HG03571 (cell line): Measurements from ENCODE around the gene RASSF3.
"Not testable (repeated sequence)": the region's sequence is repeated elsewhere in the genome, so short reads cannot be mapped to it uniquely, and the experiment has no call there.

ENCODE experiments used
- ATAC-seq: cut with Tn5 transposase; IDR thresholded peaks from one replicate; pipeline ENCODE4 v1.9.1; 2021; ENCODE audit not compliant: unreplicated experiment

The RASSF3 gene, protein sequence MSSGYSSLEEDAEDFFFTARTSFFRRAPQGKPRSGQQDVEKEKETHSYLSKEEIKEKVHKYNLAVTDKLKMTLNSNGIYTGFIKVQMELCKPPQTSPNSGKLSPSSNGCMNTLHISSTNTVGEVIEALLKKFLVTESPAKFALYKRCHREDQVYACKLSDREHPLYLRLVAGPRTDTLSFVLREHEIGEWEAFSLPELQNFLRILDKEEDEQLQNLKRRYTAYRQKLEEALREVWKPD

DNA sequence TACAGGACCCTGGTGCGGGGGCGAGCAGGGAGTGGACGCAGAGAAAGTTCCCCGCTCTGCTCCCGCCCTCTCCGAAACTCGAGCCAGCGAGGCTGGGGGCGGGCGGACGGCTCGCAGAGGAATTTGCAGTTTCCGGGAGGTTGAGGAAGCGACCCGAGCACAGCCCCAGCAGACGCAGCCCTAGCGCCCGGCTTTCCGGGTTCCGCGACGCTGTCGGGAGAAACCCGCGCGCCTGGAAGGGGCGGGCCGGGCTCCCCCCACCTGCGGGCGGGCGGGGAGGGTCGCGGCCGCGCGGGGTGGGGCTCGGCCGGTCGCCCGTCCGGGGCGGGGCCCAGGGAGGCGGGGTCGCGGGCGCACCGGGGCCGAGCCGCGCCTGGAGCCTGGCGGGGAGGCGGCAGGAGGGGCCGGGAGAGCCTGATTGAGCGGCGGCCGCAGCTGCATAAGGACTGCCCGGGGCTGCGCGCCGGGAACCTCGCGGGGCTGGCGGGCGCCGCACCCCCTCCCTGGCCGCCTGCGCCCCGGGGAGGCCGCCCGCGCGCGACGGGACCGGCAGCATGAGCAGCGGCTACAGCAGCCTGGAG, at the start of gene RASSF3:
RASSF3 (plus strand) TSS at position 417 of the 581 bp plus-strand sequence; CDS start at position 555, 138 bp downstream.
- ATAC-seq: peak; percentile 57

DNA sequence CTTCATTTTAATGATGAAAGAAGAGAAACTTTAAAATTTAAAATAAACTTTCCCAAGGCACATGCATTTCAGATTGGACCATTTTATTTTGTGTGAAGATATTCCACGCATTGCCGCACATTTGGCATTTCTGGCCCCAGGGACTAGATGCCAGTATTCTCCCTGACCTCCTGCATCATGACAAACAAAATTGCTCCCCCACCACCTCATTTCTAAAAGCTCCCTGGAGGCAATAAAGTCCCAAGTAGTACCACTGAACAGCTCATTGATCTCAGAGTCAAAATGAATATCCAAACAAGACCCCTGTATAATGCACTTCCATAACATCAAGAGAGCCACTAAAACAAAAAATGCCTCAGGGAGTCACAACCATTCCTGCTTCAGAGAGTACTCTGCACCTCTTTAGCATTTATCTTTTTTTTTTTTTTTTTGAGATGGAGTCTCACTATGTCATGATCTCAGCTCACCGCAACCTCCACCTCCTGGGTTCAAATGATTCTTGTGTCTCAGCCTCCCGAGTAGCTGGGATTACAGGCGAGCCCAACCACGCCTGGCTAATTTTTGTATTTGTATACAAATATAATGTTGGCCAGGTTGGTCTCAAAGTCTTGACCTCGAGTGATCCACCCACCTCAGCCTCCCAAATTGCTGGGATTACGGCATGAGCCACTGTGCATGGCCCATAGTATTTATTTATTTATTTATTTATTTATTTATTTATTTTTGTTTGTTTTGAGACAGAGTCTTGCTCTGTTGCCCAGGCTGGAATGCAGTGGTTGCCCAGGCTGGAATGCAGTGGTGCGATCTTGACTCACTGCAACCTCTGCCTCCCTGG, 48.8 kb upstream of the RASSF3 start:
- ATAC-seq: no peak

DNA sequence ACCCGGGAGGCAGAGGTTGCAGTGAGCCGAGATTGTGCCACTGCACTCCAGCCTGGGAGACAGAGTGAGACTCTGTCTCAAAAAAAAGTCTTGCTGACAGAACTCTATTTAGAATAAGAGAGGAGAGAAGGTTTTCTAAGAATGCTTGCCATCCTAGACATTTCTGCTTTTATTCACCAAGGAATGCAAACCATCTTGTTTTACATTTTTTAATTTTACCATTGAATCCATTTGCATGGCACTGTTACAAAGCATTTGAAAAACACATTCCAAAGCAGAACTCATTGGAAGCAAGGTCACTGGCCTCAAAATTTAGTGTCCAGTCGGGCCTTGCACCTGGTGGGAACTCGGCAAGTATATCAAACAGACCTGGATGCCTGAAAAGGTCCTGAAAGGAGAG, 44.2 kb upstream of the RASSF3 start:
- no peak for ATAC-seq

DNA sequence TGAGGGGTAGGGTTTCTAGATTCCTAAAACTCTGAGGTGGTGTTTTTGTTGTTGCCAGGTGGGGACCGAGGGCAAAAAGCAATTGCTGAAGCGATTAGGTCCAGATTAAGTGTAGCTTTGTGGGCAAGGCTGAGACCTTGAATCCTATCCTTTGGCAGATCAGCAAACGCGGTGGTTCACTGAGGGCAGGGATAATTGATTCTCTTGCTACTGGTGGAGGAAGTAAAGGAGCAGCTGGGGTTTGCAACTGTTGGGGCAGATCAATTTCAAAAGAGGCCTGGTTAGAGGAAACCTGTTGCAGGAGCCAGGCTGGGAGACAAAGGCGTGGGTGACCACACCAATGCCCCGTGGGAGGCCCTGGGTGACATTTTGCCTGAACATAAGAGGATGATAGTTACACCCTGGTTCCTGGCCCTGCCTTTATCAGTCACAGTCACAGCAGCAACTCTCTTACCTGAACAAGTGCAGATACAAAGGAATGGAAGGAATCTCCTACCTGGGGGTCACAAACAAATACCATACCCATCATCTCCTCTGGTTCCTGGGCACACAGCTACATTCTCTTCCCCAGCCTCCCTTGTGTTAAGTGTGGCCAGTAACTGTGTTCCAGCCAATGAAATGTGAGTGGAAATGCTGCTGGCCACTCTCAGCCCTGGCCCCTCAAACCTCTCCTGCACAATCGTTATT, 43.3 kb upstream of the RASSF3 start:
- ATAC-seq: no peak

DNA sequence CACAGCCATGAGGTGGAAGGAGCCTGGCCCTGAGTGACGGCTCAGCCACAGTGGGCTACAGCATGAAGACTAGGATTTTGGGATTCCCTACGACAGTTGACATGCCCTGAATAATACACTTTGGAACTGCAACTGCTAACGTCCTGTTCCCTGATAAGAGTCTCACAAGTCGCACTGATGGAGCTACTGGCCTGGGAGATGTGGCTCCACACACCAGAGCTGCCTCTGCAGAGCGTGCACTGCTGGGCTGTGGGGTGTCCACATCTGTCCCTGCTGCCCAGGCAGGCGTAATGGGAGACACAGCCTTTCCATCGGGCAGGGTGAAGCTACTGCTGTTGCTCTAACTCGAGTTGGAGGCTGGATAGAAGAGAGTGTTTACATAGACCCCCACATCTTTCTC, 42.7 kb upstream of the RASSF3 start:
- no peak for ATAC-seq

DNA sequence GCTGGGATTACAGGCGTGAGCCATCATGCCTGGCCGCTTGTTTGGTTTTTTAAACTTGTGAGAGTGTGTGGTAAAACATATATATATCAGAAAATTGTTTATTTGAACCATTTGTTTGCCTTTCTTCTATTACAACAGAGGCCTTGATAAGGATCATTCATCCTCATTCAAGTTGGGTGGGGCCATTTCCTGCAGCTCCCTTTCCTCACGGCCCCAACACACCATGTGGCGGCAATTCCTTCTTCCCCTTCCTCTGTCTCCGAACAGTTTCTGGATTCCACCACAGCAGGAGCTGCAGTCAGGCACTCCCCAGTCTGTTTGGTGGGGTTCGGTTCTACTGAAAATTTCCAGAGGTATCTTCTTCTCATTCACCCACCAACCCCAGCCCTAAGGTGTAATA, 42.0 kb upstream of the RASSF3 start:
- no peak for ATAC-seq

DNA sequence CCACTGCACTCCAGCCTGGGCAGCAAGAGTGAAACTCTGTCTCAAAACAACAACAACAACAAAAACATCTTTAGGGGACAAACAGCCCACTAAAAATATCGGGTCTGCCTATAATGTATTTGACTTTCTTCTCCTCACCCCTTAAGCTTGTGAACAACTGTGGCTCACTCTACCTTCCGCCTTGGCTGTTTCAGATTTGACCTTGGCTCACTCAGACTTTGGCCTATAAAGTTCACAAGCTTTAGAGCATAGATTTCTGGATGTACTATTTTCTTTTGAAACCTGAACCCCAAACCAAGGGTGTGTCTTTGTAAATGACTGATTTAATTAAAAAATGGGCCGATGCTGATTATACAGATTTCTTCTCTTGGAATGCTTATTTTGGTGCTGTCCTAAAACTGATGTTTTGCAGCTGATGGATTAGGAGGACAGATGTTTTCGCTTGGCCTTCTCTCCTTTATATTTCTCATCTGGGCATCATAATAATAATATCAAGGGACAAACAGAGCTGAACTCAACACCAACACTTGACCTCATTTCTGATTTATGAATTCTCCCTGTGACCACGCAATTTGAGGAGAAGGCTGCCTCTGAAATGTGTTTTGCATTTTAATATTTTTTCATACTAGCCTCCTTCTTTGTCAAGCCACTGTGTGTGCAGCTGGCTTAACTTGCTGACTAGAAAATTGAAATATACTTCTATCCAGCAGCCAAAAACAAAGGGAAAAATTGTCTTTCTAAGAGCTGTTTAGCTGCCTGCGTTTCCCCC, 40.2 kb upstream of the RASSF3 start:
- ATAC-seq: no peak

DNA sequence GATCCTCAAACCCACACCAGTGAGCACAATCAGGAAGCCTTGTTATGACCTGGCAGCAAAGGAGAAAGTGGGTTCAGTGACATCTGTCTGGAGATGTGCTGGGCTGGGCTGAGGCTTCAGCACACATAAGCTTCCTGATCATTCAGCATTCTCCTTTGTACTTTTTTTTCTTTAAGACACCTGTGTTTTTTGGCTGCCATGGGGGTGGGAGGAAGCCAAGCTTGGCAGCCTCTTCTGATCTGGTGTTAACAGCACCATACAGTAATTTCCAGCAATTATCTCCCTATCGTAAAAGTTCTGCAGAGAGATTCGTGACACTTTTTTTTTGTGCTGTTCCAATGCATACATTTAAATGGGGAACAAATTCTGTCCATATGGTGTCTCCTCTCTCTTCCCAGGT, 38.9 kb upstream of the RASSF3 start:
- ATAC-seq: no peak

DNA sequence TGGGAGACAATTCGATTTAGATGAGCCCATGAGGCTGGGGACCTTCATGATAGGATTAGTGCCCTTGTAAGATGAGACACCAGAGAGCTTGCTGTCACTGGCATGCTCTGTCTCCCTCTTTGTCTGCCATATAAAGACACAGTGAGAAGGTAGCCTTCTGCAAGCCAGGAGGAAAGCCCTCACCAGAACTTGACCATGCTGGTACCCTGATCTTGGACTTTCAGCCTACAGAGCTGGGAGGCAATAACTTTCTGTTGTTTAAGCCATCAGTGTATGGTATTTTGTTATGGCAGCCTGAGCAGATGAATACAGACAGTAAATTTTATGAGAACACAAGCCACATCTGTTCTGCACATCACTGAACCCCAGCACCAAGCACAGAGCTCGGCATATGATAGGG, 38.1 kb upstream of the RASSF3 start:
- ATAC-seq: no peak

DNA sequence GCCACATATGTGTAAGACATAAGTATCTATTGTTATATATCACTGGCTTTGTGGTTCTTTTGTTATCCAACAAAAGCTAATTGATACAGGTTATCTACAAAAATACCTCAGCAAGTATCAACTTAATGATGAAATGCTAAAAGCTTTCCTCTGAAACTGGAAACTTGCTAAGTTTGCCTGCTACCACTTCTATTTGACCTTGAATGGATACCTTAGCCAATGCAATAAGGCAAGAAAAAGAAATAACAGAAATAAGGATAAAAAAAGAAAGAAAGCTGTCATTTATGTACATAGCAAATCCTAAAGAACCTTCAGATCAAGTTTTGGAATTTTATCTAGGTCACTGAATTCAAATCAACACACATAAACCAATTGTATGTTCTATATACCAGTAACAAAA, 35.5 kb upstream of the RASSF3 start:
- ATAC-seq: no peak

DNA sequence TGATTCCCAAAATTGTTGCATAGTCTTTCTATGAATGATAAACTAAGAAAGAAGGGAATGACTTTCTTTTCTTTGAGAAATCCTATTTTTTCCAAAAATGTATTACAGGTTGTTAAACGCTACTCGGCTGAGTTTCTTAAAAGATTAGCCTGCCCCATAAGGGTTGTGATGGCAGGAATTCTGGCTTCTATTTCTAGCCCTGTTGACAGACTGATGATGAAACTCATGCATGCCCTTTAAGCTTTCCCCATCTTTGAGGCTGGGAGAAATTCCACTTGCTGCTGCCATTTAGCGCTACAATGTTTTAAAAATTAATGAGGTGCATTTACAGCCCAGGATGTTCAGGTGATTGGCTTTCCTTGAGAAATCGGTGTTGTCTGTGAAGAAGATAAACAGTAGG, 33.2 kb upstream of the RASSF3 start:
- ATAC-seq: no peak

DNA sequence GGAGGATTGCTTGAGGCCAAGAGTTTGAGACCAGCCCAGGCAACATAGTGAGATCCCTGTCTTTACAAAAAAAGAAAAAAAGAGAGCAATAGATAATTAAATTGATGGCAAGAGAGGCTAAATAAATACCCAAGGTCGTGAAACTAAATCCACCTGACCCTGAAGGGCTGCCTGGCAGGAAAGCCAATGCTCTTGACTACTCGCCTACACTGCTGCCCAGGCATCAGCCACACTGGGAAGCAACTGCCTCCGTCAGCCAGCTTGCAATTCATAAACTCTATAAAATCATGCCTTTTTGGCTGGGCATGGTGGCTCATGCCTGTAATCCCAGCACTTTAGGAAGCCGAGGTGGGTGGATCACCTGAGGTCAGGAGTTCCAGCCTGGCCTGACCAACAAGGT, 31.7 kb upstream of the RASSF3 start:
- no peak for ATAC-seq

DNA sequence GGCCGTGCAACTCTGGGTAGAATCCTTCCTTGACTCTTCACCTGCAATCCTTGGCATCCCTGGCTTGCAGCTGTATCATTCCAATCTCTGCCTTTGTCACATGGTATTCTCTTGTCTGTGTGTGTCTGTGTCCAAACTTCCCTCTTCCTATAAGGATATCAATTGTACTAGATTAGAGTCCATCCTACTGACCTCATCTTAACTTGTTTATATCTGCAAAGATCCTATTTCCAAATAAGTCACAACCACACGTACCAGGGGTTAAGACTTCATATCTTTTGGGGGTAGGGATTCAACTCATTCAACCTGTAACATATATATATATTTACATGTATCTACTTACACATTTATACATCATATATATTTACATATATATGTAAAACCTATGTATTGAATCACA, 29.6 kb upstream of the RASSF3 start:
- ATAC-seq: no peak

DNA sequence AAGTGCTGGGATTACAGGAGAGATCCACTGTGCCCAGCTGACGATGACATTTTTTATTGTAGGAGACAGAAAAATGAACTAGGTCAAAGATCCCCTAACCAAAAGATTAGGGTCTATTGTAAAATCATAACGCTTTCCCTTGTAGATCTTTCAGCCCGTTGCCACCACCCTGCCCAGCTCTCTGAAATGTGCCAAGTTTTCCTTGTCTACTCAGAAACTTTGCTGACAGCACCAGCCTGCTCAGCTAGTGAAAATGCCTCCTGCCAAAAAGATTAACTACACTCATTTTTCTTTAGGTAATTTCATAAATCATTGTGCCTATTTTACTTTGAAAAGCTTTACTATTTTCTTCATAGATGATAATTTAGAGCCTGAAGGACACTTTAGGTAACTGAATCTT, 28.2 kb upstream of the RASSF3 start:
- ATAC-seq: no peak

DNA sequence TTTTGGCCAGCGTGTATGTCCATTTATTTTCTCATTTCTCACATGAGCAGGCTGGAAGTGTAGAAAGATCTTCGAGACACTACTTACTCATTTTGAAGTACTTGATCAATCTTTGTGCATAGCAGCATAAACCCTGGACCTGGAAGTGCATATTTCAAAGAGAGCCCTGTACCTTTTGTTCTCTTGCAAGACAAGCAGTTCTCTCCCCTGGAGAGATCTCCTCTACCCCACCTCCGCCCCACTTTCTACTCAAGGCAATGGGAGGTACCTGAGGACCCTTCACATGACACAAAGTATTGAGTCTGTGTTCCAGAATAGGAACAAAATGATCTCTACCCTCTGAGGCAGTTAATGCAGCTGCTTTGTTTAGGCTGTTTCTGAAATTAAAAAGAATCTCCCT, 27.4 kb upstream of the RASSF3 start:
- ATAC-seq: no peak

DNA sequence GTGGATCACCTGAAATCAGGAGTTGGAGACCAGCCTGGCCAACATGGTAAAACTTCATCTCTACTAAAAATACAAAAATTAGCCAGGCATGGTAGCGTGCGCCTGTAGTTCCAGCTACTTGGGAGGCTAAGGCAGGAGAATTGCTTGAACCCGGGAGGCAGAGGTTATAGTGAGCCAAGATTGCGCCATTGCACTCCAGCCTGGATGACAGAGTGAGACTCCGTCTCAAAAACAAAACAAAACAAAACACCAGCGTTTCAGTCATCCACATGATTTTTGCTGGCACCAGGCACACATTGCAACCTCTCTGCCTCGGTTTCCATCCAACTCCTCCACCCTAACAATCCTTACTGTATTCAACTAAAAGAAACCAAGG, 26.9 kb upstream of the RASSF3 start:
- ATAC-seq: not testable (repeated sequence)

DNA sequence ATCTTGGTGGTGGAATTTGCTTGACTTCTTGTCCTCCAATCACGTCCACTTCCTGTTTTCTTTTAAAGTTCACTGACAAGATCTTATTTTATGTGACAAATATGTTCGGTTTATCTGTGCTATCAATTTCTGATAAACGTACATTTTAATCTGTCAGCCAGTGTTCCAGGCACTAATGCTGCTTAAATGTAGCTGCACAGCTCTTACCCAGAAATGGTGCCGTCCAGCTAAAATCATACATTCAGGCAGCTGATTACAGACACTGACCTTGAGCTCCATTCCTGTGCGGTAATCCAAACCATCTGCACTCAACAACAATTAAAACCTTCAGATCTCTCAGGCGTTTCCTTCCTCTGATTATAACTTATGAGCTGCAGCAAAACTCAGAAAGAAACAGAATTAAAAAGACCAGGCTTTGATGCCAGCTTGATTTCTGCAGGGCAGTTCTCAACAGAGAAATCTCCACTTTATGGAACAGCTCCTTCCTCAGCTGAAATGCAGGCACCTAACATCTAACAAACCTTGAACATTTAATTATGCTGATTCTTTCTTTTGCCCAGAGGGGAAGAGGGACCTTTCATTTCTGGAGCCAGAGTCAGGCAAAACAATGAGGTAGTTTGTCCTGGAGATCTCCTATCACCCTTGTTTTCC, 26.4 kb upstream of the RASSF3 start:
- no peak for ATAC-seq

DNA sequence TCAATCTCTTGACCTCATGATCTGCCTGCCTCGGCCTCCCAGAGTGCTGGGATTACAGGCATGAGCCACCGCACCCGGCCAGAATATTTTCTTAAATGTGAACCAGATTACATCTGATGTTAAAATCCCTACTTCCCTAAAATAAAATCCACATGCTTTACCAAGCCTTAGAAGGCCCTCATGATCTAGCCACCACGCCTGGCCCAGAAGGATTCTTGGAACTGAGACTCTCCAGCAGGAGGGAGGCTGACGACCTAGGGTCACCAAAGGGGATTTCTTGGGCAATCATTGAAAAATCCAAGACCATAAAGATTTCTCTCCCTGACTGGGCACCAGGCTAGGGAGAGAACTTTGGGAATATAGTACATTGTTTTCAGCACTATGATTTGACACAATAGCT, 25.2 kb upstream of the RASSF3 start:
- ATAC-seq: no peak

DNA sequence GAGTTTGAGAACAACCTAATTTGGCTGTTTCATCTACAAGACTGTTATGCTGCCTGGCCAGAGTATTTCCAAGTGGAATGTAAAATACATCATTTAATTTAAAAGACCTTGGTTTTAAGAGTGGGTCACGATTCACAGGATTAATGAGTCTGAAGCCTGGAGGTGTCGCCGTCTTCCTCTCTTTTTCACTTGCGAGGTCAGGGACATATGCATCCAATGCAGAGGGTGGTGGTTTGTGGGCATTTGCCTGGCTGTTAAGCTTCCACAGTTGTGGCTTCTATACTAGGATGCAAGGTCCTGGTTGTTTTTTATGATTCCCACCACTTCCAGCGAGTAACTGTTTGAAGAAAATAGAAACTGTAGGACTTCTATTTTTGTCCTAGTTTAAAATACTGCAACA, 22.8 kb upstream of the RASSF3 start:
- ATAC-seq: no peak

DNA sequence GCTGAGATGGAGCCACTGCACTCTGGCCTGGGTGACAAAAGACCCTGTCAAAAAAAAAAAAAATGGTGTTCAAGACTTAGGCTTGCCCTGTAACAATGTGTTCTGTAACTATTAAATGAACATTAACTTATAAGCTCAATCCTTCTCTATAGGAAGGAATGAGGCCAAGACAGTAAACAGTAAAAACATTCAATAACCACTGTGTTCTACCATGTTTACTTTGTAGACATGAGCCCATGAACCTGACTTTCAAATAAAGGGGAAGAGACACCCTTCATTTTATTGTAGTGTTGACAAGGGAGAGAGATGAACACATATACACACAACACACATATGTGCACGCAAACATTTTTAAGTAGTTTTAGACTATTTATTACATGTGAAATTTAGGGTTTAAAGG, 20.1 kb upstream of the RASSF3 start:
- no peak for ATAC-seq
